Jurkat, Clone E6-1 (cell line): ENCODE results near the gene CCDC14.
"Not testable (repeated sequence)": the region's sequence is repeated elsewhere in the genome, so short reads cannot be mapped to it uniquely, and the experiment has no call there.

ENCODE experiments used
- DNase-seq: peaks from one replicate; pipeline ENCODE4 v3.0.0-alpha.2; 2011; ENCODE audit warnings: low read depth, low spot score
- H3K4me3 ChIP-seq: 2 replicates; pipeline ENCODE4 v1.5.1; 2011; ENCODE audit warnings: mild to moderate bottlenecking, low read length, control low read depth, moderate library complexity

The CCDC14 gene

DNA sequence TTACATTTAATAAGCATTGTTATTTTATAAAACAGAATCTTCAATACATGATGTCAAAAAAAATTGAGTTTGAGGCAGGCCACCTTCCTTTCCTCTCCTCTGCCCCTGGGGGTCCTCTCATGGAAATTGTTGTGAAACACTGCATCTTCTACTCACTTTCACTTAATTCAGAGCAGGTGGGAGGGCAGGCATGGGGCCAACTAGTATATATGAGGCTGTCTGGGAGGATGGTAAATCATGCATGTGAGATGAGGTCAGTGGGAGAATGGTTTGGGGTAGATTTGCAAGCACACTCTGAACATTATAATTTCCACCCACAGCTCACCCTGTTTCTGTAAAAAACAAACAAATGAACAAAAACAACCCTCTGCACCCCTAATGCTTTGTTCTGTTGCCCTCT is 10.4 kb upstream of the CCDC14 start:
- DNase-seq = no peak
- no peak overlapping the region for H3K4me3 ChIP-seq

DNA sequence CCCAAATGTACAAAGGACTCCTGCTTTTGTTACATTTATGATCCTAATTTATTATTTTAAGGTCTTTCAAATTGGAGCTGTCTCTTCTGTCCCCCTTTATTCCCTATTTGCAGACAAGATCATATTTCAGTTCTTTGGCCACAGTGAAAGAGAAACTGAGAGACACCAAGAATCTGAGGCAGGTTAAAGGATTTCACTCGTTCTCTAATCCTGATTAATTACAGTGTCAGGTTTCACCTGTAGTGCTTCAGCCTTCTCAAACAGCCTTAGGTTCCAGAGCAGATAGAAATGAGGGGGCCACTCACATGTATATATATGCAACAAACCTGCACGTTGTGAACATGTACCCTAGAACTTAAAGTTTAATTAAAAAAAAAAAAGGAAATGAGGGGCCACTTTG is 6.2 kb upstream of the CCDC14 start:
- H3K4me3 ChIP-seq, DNase-seq: not testable (repeated sequence)

DNA sequence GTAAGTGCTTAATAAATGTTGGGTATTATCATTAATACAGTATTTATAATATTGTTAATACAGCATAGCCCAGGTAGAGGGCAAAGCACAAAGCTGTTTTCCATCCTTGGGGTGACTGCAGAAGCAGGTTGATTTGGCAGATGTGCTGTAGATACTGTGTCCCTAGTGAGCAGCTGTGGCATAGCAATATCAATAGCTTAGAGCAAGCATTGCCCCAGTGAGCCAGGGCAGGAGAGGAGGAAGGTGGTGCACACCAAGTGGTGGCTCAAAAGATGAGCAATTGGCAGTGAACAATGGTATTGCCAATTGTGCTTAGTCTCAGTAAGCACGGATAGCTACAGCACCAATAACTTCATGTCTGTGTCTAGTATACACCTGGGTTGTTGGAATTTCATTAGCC is 5.8 kb upstream of the CCDC14 start:
- not testable (repeated sequence) for DNase-seq, H3K4me3 ChIP-seq

DNA sequence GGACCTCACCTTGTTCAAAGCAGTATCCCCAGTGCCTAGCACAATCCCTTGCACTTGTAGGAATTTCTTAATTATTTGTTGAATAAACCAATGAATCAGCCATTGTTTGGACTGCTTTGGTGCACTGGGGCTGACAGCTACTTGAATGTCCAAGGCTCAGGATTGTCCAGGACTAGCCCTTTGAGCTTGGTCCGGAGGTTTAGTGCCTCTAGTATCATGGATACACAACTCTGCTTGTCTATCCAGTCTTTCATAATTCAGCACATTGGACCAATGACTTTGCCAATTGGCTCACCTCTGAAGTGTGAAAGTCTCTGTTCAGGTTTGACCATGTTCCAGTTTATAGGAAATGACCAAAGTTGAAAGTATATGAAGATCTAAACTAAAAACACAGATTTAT is 3.8 kb upstream of the CCDC14 start:
- not testable (repeated sequence) for H3K4me3 ChIP-seq, DNase-seq

DNA sequence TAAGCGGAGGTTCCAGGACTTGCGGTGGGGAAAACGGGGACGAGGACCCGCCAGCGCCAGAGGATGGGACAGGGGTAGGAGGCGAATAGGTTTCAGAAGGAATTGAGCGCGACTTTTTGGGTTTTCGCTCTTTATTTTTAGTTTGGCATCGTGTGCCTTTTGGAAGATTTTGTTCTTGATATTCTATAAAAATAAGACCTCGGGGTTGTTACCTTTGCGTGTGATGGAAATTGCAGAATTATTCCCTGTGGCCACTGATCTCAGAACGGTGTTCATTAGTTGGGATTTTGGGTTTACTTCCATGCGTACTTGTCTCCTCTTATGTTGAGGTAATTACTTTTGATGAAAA is 453 bp upstream of the CCDC14 start:
- H3K4me3 ChIP-seq = peak overlapping the region; percentile 93
- DNase-seq = no peak

DNA sequence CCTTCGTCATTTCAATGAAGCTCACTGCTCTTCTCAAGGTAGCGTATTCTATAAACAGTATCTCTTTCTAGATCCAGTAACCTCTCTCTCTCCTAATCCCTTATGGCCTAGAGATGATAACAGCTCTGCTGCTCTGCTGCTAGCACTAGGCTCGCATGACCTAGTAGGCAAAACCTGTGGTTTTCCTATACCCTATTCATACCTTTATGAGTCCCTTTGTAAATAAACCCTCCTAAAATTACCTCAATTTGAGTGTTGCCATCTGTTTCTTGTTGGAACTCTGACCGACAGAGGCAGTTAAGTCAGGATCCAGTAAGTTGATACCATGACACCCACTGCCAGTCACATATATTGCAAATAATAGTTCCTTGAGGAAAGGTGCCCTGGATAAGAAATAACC is 7.3 kb downstream of the CCDC14 start:
- DNase-seq = no peak
- no peak overlapping the region for H3K4me3 ChIP-seq

DNA sequence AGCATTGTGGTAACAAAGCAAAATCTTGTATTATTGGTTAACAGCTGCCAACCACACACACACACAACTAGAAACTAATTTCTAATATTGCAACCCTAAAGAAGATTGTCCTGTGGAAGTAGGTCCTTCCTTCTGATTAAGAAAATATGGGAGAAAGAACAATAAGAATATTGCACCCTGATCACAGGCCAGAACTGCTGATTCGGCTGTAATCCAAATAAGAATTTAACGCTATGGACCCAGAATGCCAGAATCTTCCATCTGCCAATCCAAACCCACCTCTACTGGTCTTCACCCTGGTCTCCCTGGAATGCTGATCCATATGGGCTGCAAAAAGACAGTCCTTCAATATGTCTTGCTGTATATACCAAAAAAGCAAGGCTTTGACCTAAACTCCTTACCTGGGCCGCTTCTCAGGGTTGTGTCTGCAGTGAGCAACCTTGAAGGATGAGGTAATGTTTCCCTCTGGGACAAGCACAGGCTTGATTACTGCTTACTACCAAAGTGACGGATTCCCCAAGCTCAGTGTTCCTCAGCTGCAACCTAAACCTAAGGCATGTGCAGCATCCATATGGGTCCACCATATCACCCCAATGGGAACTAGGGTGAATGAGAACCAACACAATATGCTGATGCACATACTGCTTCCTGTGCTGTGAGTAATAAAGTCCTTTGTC is 8.0 kb downstream of the CCDC14 start:
- no peak for DNase-seq
- no peak overlapping the region for H3K4me3 ChIP-seq

DNA sequence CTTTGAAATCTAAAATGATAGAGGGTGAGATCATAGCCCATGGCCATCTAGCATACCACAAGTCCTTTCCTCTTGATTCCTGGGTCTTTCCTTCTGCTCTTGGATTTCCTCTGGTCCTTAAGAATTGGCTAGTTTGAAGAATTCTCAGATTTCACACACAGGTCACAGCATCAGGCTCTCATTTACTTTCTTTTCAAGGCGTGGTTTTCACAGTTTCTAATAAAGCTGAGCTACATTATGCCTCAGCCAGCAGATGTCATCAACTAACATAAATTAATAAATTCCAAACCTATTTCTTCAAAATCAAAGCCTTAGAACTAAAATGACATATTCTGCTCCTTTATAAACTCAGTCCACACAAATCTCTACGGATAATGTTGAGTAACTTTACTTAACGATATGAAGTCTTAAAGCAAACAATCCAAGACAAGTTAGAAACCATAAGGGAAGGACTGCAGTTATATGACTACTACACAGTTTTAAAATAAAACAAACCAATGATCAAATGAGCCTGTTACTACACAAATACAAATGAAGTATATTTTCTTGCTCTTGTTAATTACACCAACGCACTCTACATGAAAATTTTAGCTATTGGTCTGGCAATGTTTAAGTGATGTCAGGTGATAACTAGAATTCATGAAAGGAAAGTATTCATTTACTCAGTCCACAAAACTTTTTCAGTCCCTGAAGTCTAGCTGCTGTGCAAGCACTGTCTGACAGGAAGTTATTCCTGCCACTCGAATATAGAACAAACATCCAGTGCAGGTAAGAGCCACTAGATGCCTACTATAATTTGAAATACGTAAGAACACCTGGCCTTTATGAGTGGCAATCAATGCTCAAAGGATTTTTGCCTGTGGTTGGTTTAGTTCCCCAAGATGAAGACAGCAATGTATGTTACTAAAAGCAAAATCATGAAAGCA is 9.2 kb downstream of the CCDC14 start:
- H3K4me3 ChIP-seq = no peak overlapping the region
- DNase-seq = no peak

DNA sequence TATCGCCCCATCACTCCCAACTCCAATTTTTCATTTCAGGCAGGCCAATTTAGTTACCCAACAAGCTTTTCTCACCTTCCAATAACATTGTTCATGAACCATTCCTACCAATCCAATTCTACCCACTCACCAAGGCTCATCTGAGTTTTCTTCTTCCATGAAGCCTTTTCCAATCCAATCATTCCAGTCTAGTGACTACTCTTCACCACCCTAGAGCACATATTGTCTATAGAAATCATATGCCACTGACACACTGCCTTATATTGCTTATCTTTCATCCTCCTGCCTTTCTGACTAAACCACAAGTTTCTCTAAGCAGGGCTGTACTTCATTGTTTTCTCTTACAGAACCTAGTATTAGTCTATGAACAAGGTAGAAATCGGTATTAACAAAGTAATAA is 11.4 kb downstream of the CCDC14 start:
- no peak for DNase-seq
- H3K4me3 ChIP-seq = no peak overlapping the region

DNA sequence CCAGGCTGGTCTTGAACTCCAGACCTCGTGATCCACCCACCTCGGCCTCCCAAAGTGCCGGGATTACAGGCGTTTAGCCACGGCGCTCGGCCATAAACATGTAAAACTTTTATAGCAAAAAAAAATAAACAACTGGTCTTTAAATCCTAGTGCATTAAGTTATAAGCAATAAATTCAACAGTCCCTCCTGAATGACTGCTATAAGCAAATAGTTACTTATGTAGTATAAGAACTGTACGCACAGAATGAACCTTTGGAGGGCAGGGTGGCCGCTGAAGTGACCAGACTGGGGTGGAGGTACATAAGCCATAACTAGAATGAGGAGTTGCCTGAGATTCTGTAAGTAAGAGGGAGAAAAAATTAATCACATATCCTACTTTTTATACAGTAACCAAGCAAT is 12.6 kb downstream of the CCDC14 start:
- H3K4me3 ChIP-seq = no peak overlapping the region

DNA sequence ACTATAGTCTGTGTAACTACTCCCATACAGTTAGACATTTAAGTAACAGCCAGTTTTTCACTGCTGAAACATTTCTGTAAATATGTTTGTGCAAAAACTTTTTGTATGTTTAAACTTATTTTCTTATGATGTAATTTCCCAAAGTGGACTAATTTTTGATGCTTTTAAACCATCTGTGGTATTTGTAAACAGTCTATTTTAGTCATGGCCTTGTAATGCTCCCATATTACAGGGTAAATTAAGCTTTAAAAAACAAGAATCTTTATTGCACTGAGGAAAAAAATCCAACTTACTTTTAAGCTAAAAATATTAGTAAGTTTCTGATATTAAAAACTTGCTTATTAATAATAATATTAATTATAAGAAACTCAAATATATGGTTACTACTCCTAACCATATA is 13.5 kb downstream of the CCDC14 start:
- H3K4me3 ChIP-seq = no peak overlapping the region
- no peak for DNase-seq

More for the DNA sequence above, 12.6 kb downstream of the CCDC14 start:
- no peak for DNase-seq

DNA sequence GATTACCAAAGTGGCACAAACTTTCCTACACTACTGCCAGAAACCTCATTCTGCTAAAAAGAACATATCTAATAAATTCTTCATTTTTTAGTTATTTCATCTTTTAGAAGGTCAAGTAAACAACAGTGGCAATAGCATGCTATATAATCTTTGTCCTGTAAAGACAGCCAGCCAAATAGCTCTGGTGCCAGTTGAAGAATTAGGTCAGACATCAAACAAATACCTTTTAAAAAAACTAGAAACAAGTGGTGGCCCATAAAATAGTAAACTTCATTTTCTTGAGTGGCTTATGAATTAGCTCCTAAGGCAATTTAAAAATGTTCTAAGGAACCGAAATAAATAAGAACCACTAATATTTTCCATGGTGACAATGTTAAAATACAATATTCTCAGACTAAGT is 19.5 kb downstream of the CCDC14 start:
- no peak for DNase-seq
- no peak overlapping the region for H3K4me3 ChIP-seq

DNA sequence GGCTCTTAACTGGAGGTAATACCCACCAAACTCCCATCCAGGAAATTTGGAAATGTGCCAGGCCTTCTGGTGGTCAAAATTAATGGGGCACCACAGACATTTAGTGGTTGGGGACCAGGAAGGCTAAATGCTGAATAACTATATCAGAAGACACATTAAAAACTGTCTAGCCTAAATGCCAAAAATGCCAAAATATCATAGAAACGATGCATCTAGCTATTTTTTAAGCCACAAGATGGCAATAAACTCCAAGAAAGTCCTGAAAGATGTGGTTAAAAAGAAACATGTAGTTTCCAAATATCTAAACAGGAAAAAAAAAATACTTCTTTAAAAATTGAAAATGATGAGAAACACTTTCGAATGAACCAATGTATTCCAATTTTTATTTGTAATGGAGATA is 19.9 kb downstream of the CCDC14 start:
- no peak for DNase-seq

DNA sequence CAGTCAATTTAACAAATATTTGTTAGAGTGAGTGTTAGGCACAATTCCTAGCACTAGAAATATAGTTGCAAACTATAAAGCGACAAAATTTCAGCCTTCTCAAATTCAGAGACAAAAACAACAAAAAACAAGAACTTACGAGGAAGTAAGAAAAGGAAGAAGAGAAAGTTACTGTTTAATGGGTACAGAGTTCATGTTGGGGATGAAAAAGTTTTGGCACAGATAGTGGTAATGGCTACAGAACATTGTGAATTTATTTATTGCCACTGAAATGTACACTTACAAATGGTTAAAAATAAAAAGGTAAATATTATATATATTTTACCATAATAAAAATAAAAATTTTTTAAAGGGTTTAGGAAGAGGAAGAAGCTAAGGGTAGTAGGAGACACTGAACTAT is 21.3 kb downstream of the CCDC14 start:
- H3K4me3 ChIP-seq = no peak overlapping the region
- DNase-seq = no peak

More for the DNA sequence above, 19.9 kb downstream of the CCDC14 start:
- H3K4me3 ChIP-seq = no peak overlapping the region

DNA sequence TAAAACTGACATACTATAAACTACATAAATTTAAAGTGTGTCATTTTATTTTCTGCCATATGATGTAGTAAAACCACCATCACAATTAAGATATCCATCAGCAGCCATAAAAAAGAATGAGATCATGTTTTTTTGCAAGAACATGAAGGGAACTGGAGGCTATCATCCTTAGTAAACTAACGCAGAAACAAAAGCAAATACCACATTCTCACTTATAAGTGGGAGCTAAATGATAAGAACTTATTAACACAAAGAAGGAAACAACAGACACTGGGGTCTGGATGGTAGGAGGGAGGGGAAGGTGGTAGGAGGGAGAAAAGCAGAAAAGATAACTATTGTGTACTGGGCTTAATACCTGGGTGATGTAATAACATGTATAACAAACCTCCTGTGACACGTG is 24.6 kb downstream of the CCDC14 start:
- H3K4me3 ChIP-seq = no peak overlapping the region
- no peak for DNase-seq

DNA sequence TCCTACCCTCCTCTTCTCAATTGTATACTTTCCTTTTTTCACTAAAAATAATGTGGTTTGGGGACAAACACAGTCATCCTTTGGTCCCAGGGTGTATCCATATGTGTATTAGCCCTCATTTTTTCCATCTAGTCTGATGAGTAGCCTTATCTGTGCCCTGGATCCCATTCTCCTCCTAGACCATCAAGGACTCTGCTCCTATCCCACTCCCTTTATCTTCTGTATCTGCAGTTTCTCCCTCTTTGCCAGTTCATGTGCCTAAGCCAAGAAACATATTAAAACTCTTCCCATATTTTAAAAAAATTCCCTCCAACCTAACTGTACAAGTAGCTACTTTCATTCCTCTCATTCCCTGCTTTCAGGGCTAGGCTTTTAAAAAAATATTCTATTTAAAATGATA is 25.2 kb downstream of the CCDC14 start:
- DNase-seq = no peak
- H3K4me3 ChIP-seq = no peak overlapping the region

DNA sequence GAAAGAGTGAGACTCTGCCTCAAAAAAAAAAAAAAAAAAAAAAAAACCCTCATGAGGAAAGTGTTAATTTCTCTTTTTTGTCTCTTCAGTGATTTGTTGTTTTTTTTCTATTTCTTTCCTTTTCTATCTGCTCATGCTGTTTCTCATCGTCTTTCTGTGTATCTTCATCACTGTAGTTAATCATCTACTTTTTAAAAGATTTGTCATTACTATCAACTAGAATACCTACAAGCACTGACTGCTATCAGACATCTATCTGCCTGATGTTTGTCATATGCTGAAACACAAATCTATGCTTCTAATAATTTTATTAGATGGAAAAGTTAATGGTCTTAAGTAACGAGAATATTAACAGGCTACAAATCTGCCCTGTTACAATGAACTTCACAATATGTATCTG is 26.8 kb downstream of the CCDC14 start:
- no peak for DNase-seq
- H3K4me3 ChIP-seq = no peak overlapping the region

DNA sequence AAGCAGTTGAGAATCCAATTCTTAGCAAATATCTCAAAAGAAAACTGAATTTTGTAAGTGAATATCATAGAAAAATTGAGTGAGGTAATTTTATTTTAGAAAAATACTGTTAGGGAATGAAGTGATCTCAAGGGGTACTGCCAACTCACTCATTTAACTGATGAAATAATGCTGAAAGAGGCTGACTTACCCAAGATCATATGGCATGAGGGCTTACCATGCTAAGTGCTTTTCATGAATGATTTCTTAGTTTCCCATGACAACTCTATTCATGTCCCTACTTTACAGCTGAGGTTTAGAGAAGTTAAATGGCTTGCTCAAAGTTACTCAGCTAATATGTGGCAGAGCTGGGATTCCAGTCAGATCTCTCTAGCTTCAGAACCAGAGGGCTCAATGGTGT is 30.6 kb downstream of the CCDC14 start:
- H3K4me3 ChIP-seq = no peak overlapping the region
- no peak for DNase-seq

DNA sequence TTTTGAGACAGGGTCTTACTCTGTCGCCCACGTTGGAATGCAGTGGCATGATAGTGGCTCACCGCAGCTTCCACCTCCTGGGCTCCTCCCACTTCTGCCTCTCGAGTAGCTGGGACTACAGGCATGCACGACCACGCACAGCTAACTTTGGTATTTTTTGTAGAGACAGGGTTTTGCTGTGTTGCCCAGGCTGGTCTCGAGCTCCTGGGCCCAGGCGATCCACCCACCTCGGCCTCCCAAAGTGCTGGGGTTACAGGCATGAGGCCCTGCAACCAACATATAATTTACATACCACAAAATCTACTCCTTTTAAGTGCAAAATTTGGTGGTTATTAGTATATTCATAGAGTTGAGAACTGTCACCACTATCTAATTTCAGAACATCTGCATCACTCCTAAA is 31.7 kb downstream of the CCDC14 start:
- no peak for DNase-seq
- H3K4me3 ChIP-seq = no peak overlapping the region

DNA sequence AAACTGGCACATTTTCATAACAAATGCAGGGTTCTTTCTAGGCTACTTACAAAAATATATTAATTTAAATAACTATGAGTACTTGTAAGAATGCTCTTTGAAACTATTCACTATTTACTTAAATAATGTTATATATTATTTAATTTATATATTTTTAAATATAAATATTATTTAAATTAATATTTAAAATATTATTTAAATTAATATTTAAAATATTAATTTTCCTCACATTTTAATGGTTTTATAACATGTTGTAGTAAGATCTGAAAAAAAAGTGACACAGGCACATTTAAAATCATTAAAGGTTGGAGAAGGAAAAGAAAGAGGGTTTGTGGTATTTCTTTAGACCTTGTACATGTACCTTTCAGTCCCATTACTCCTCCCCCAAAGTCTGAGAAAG is 34.6 kb downstream of the CCDC14 start:
- no peak for DNase-seq
- H3K4me3 ChIP-seq = no peak overlapping the region

DNA sequence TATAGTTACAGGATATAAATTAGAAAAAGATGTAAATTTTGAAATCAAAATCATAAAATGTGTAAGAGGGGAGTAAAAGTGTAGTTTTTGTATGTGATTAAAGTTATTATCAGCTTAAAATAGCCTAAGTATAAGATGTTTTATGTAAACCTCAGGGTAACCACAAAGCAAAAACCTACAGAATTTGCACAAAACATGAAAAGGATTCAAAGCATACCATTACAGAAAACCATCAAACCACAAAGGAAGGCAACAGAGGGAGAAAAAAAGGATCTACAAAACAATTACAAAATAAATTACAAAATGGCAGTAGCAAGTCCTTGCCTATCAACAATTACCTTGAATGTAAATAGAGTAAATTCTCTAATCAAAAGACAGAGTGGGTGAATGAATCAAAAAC is 40.2 kb downstream of the CCDC14 start:
- H3K4me3 ChIP-seq = no peak overlapping the region
- DNase-seq = peak; percentile 66
